MCF 10A (cell line): Measurements from ENCODE around the gene IL1RAPL2. TPM values are rescaled to one million over a fixed set of nuclear protein-coding genes. Genes with fewer than 3 reads are reported as not detected.
A peak's percentile ranks its signal among the peaks of the same experiment; 100 is the strongest.

Experiments
- BruUV-seq: library from RNA; stranded (reverse); fragments of 400-500 nt; replicated peaks from 2 replicates; lab custom pipeline; 2021; lab: Mats Ljungman, UMichigan
- CTCF ChIA-PET: fragments of 300-600 bp; sonication (Branson Sonifier 250); formaldehyde crosslinking; extraction: SDS; loops from one replicate; lab custom pipeline; 2021; ENCODE audit warnings: antibody characterized with exemption, inconsistent platforms; lab: Yijun Ruan, JAX
- POLR2A ChIA-PET: fragments of 300-600, 350-650 bp; sonication (Branson Sonifier 250); formaldehyde crosslinking; extraction: SDS; loops from one replicate; lab custom pipeline; 2020; ENCODE audit warnings: antibody characterized with exemption, inconsistent platforms; lab: Yijun Ruan, JAX
- DNase-seq: peaks from one replicate; pipeline ENCODE4 v3.0.0-alpha.2; 2018; ENCODE audit not compliant: unreplicated experiment
- H3K27ac Mint-ChIP-seq: one replicate; pipeline ENCODE4 v1.8.0; 2022; ENCODE audit warnings: mild to moderate bottlenecking, low read depth, mixed read lengths; ENCODE audit not compliant: unreplicated experiment
- H3K27me3 Mint-ChIP-seq: one replicate; pipeline ENCODE4 v1.8.0; 2022; ENCODE audit warnings: mixed read lengths; ENCODE audit not compliant: insufficient read depth, unreplicated experiment
- H3K36me3 Mint-ChIP-seq: one replicate; pipeline ENCODE4 v1.8.0; 2022; ENCODE audit warnings: mild to moderate bottlenecking, moderate library complexity, mixed read lengths; ENCODE audit not compliant: insufficient read depth, unreplicated experiment
- H3K4me1 Mint-ChIP-seq: one replicate; pipeline ENCODE4 v1.8.0; 2022; ENCODE audit warnings: mixed read lengths; ENCODE audit not compliant: insufficient read depth, unreplicated experiment
- H3K4me3 Mint-ChIP-seq: one replicate; pipeline ENCODE4 v1.8.0; 2022; ENCODE audit warnings: mild to moderate bottlenecking, moderate library complexity, mixed read lengths; ENCODE audit not compliant: unreplicated experiment
- H3K9me3 Mint-ChIP-seq: one replicate; pipeline ENCODE4 v1.8.0; 2022; ENCODE audit warnings: mixed read lengths; ENCODE audit not compliant: unreplicated experiment
- CTCF ChIP-seq: fragments of 200-600 bp; IDR thresholded peaks from one replicate; pipeline ENCODE4 v1.8.0; 2022; ENCODE audit warnings: antibody characterized with exemption, mild to moderate bottlenecking; ENCODE audit not compliant: unreplicated experiment
- intact Hi-C: fragments of 100-400 bp; cut with micrococcal nuclease; formaldehyde crosslinking; loops from 2 replicates; pipeline ENCODE4 v1.14.1; 2022
- total RNA-seq: library from RNA; stranded (reverse); gene quantifications from 2 replicates; pipeline ENCODE4 v1.2.3, GENCODE V29; 2022

Gene IL1RAPL2
- total RNA-seq, 1 experiment from 2014 or later, result 4.4 TPM

DNA sequence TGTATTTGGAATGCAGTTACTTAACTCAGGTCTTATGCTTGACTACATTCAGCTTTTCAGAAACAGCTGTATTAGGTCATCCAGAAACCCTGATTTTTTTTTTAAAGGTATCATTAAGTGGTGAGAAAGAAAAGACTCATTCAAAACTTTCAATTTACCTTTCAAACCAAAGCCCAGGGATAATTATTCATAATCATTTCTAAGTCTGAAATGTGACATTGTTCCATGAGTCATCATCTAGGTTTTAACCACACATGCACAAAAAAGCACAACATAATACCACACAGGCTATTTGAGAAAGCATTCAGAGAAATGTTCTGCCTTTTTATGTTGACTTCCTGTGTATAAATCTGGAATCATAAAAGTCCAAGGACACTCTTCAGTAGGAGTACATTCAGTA lies 288.2 kb downstream of the IL1RAPL2 start:
- intact Hi-C loops, result no loop called here

DNA sequence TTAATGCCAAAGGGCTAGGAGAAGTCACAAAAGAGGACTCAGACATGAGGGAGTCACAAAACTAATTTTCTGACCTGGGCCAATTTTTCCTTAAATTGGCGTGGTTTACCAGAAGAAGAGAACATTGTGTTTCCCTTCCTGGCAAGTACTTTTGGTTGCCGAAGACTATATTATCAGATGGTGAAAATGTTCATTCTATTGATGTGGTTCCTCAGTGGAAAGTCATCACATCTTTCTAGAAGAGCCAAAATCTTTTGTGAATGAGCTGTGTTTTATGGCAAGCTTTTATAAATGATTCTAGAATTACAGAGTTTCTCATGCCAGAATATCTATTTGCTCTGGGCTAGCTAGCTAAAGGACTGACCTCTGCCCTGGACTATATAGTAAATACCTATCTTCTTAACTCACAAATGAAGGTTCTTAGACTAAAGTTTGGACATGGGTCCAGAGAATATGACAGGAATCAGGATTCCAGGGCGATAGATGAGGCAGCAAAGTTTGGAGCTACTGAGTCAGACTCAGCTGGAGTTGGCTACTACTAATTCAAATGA lies 288.9 kb downstream of the IL1RAPL2 start:
- POLR2A ChIA-PET, result interaction anchor here (1.2 kb wide), 1 partner anchor 23 kb away, joined by 5 read pairs; no protein-coding TSS in a partner anchor
- no peaks in the 10 kb centered on the region for H3K9me3 Mint-ChIP-seq
- BruUV-seq, result no TSS peak
- peak overlapping the region; percentile 63 for H3K27ac Mint-ChIP-seq
- no peaks in the 10 kb centered on the region for H3K4me1 Mint-ChIP-seq
- H3K4me3 Mint-ChIP-seq, result no peak overlapping the region
- H3K36me3 Mint-ChIP-seq, result no peaks in the 10 kb centered on the region
- intact Hi-C loops, result no loop called here
- no peak for DNase-seq
- TF ChIP-seq CTCF, result no peak
- H3K27me3 Mint-ChIP-seq, result peaks cover 43% of the 10 kb centered on the region
- CTCF ChIA-PET, result interaction anchor here (1.5 kb wide), 1 partner anchor 68 kb away, joined by 6 read pairs; no protein-coding TSS in a partner anchor

More for the DNA sequence above, 288.2 kb downstream of the IL1RAPL2 start:
- H3K9me3 Mint-ChIP-seq, result no peaks in the 10 kb centered on the region
- no TSS peak for BruUV-seq
- peak overlapping the region; percentile 63 for H3K27ac Mint-ChIP-seq
- H3K27me3 Mint-ChIP-seq, result peaks cover 37% of the 10 kb centered on the region
- H3K4me3 Mint-ChIP-seq, result no peak overlapping the region
- ChIA-PET POLR2A (interaction anchor here (0.6 to 1.2 kb wide), 3 partner anchors 23 to 607 kb away, joined by 3 to 5 read pairs (median 3); no protein-coding TSS in a partner anchor), CTCF (interaction anchor here (1.5 kb wide), 1 partner anchor 68 kb away, joined by 6 read pairs; no protein-coding TSS in a partner anchor)
- H3K4me1 Mint-ChIP-seq, result no peaks in the 10 kb centered on the region
- DNase-seq, result peak; percentile 29
- no peak for TF ChIP-seq CTCF
- no peaks in the 10 kb centered on the region for H3K36me3 Mint-ChIP-seq

DNA sequence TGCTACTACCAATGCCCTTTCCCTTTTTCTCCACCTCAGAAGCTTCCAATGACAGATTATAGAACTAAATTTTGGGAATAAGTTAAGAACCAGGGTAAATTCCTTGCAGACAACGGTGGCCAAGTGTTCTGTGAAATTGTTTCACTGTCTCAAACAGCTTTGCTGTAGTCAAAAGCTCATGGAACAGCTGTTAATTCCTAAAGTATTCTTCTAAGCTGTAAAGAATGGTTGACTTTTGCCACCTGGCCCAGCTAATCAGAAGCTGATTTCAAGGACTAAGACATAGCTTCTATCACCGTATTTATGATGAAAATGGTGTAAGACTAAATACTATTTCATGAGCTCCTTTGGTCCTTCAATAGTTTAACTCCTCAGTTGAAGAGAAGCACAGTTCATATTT lies 297.5 kb downstream of the IL1RAPL2 start:
- no peaks in the 10 kb centered on the region for H3K9me3 Mint-ChIP-seq
- H3K27ac Mint-ChIP-seq, result peak overlapping the region; percentile 88
- no peaks in the 10 kb centered on the region for H3K36me3 Mint-ChIP-seq
- H3K27me3 Mint-ChIP-seq, result peaks cover 70% of the 10 kb centered on the region
- ChIA-PET CTCF (interaction anchor here (0.5 kb wide), 1 partner anchor 68 kb away, joined by 3 read pairs; no protein-coding TSS in a partner anchor), POLR2A (interaction anchor here (0.6 kb wide), 1 partner anchor 154 kb away, joined by 3 read pairs; no protein-coding TSS in a partner anchor)
- no TSS peak for BruUV-seq
- intact Hi-C loops, result no loop called here
- no peak for DNase-seq
- H3K4me3 Mint-ChIP-seq, result no peak overlapping the region
- no peak for TF ChIP-seq CTCF
- peaks cover 15% of the 10 kb centered on the region for H3K4me1 Mint-ChIP-seq

- CTCF ChIA-PET, result interaction anchor here (0.6 kb wide), 1 partner anchor 39 kb away, joined by 3 read pairs; no protein-coding TSS in a partner anchor
- Mint-ChIP-seq H3K4me3 (peak overlapping the region; percentile 3), H3K9me3 (no peaks in the 10 kb centered on the region), H3K27me3 (peaks cover 74% of the 10 kb centered on the region), H3K36me3 (no peaks in the 10 kb centered on the region), H3K4me1 (peaks cover 15% of the 10 kb centered on the region), H3K27ac (peak overlapping the region; percentile 88)
- peak; percentile 8 for DNase-seq
- intact Hi-C loops, result no loop called here
- no TSS peak for BruUV-seq
- POLR2A ChIA-PET, result no interaction called here
- no peak for TF ChIP-seq CTCF
Measured at GRCh38 chrX:104864296-104864695, 298.3 kb downstream of the IL1RAPL2 start.
